ENCODE results near the gene FASLG.

The FASLG gene

GRCh38 chr1:172699695-172700227 is 40.9 kb downstream of the FASLG start:
- no peak for TF ChIP-seq EZH2 (IDR thresholded peaks at IDR 0.05; ENCODE audit: borderline replicate concordance, low read depth, low read length, severe bottlenecking)
- H3K36me3 ChIP-seq (ENCODE audit: insufficient read depth, low read length), result no peaks in the 10 kb centered on the region
- H3K79me2 ChIP-seq (ENCODE audit: insufficient read depth, low read length), result no peaks in the 10 kb centered on the region
- H3K4me3 ChIP-seq (ENCODE audit: low read depth in 1 of 2, low read length in 2 of 2), result no peak overlapping the region
- H3K27me3 ChIP-seq (ENCODE audit: insufficient read depth, low read length, poor library complexity), result no peaks in the 10 kb centered on the region
- H3K4me1 ChIP-seq (ENCODE audit: insufficient read depth, low read length), result peaks cover 61% of the 10 kb centered on the region
- peak overlapping the region; percentile 18; the same call in 1 of the 2 replicates for H3K4me2 ChIP-seq (ENCODE audit: insufficient read depth, low read length)
- H3K27ac ChIP-seq (ENCODE audit: low read length), result peak overlapping the region; percentile 54
- H3K9ac ChIP-seq (ENCODE audit: low read depth, low read length), result peak overlapping the region; percentile 18; the same call in 1 of the 2 replicates
- H2AFZ ChIP-seq (ENCODE audit: low read depth, low read length), result no peak overlapping the region
- no peak for ATAC-seq (ENCODE audit: insufficient read depth, low read depth)
- no peaks in the 10 kb centered on the region for H4K20me1 ChIP-seq (ENCODE audit: insufficient read depth, low read length)
- DNase-seq, result no peak
- H3K9me3 ChIP-seq (ENCODE audit: insufficient read depth, low read length, severe bottlenecking), result no peaks in the 10 kb centered on the region

GRCh38 chr1:172700556-172700955 is 41.7 kb downstream of the FASLG start:
- H3K4me2 ChIP-seq (ENCODE audit: insufficient read depth, low read length), result no peak overlapping the region
- H3K27ac ChIP-seq (ENCODE audit: low read length), result no peak overlapping the region
- no peaks in the 10 kb centered on the region for H3K36me3 ChIP-seq (ENCODE audit: insufficient read depth, low read length)
- ATAC-seq (ENCODE audit: insufficient read depth, low read depth), result no peak
- H3K4me1 ChIP-seq (ENCODE audit: insufficient read depth, low read length), result peaks cover 65% of the 10 kb centered on the region
- no peaks in the 10 kb centered on the region for H3K9me3 ChIP-seq (ENCODE audit: insufficient read depth, low read length, severe bottlenecking)
- no peaks in the 10 kb centered on the region for H4K20me1 ChIP-seq (ENCODE audit: insufficient read depth, low read length)
- no peak overlapping the region for H2AFZ ChIP-seq (ENCODE audit: low read depth, low read length)
- no peak for TF ChIP-seq CTCF (IDR thresholded peaks at IDR 0.05; ENCODE audit: borderline replicate concordance, extremely low read depth, low read length, poor library complexity, severe bottlenecking)
- no peak for TF ChIP-seq EZH2 (IDR thresholded peaks at IDR 0.05; ENCODE audit: borderline replicate concordance, low read depth, low read length, severe bottlenecking)
- H3K79me2 ChIP-seq (ENCODE audit: insufficient read depth, low read length), result no peaks in the 10 kb centered on the region
- no peak overlapping the region for H3K9ac ChIP-seq (ENCODE audit: low read depth, low read length)
- DNase-seq, result no peak
- no peaks in the 10 kb centered on the region for H3K27me3 ChIP-seq (ENCODE audit: insufficient read depth, low read length, poor library complexity)
- H3K4me3 ChIP-seq (ENCODE audit: low read depth in 1 of 2, low read length in 2 of 2), result no peak overlapping the region

GRCh38 chr1:172704001-172704400 is 45.1 kb downstream of the FASLG start:
- no peak for ATAC-seq (ENCODE audit: insufficient read depth, low read depth)
- TF ChIP-seq CTCF (IDR thresholded peaks at IDR 0.05; ENCODE audit: borderline replicate concordance, extremely low read depth, low read length, poor library complexity, severe bottlenecking) (no peak), EZH2 (IDR thresholded peaks at IDR 0.05; ENCODE audit: borderline replicate concordance, low read depth, low read length, severe bottlenecking) (no peak)
- Histone ChIP-seq H3K4me3 (ENCODE audit: low read depth in 1 of 2, low read length in 2 of 2) (no peak overlapping the region), H4K20me1 (ENCODE audit: insufficient read depth, low read length) (no peaks in the 10 kb centered on the region), H3K4me2 (ENCODE audit: insufficient read depth, low read length) (no peak overlapping the region), H3K36me3 (ENCODE audit: insufficient read depth, low read length) (no peaks in the 10 kb centered on the region), H2AFZ (ENCODE audit: low read depth, low read length) (no peak overlapping the region), H3K9ac (ENCODE audit: low read depth, low read length) (no peak overlapping the region), H3K27me3 (ENCODE audit: insufficient read depth, low read length, poor library complexity) (no peaks in the 10 kb centered on the region), H3K4me1 (ENCODE audit: insufficient read depth, low read length) (peaks cover 52% of the 10 kb centered on the region), H3K27ac (ENCODE audit: low read length) (no peak overlapping the region), H3K79me2 (ENCODE audit: insufficient read depth, low read length) (no peaks in the 10 kb centered on the region), H3K9me3 (ENCODE audit: insufficient read depth, low read length, severe bottlenecking) (no peaks in the 10 kb centered on the region)
- peak; percentile 23 for DNase-seq

GRCh38 chr1:172704420-172705210 is 45.7 kb downstream of the FASLG start:
- H3K27ac ChIP-seq (ENCODE audit: low read length), result no peak overlapping the region
- no peak overlapping the region for H3K4me2 ChIP-seq (ENCODE audit: insufficient read depth, low read length)

More at GRCh38 chr1:172704420-172705210, 45.7 kb downstream of the FASLG start:
- H3K4me1 ChIP-seq (ENCODE audit: insufficient read depth, low read length), result peaks cover 52% of the 10 kb centered on the region
- no peaks in the 10 kb centered on the region for H3K36me3 ChIP-seq (ENCODE audit: insufficient read depth, low read length)
- H2AFZ ChIP-seq (ENCODE audit: low read depth, low read length), result no peak overlapping the region
- no peak overlapping the region for H3K9ac ChIP-seq (ENCODE audit: low read depth, low read length)
- no peaks in the 10 kb centered on the region for H3K79me2 ChIP-seq (ENCODE audit: insufficient read depth, low read length)
- TF ChIP-seq CTCF (IDR thresholded peaks at IDR 0.05; ENCODE audit: borderline replicate concordance, extremely low read depth, low read length, poor library complexity, severe bottlenecking), result peak; percentile 16
- no peak for TF ChIP-seq EZH2 (IDR thresholded peaks at IDR 0.05; ENCODE audit: borderline replicate concordance, low read depth, low read length, severe bottlenecking)
- DNase-seq, result peak; percentile 27
- H3K27me3 ChIP-seq (ENCODE audit: insufficient read depth, low read length, poor library complexity), result no peaks in the 10 kb centered on the region
- no peak overlapping the region for H3K4me3 ChIP-seq (ENCODE audit: low read depth in 1 of 2, low read length in 2 of 2)
- H3K9me3 ChIP-seq (ENCODE audit: insufficient read depth, low read length, severe bottlenecking), result no peaks in the 10 kb centered on the region
- ATAC-seq (ENCODE audit: insufficient read depth, low read depth), result peak; percentile 52
- no peaks in the 10 kb centered on the region for H4K20me1 ChIP-seq (ENCODE audit: insufficient read depth, low read length)
